Measurements from ENCODE around the gene C20orf173. TPM values are rescaled to one million over a fixed set of nuclear protein-coding genes. Genes with fewer than 3 reads are reported as not detected.

The C20orf173 gene
- total RNA-seq, 1 experiment from 2014 or later = not detected

DNA sequence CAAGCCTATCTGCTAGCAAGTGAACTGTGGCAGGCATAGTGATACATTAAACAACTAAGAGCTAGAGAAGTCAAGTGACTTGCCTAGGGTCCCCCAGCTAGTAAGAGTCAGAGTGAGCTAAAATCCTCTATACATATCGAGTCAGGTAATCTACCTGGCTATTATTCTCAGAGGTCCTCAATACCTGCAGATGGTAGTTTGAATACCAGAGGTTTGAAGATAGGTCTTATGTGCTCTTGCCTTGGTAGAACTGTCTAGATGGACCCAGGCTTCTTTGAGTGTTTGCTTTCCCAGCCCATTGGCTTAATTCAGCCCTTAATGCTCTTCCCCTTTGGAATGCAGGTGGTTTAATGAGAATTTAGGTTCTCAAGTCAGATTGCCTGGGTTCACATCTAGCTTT lies 13.5 kb upstream of the C20orf173 start (continued):
- TF ChIP-seq, protein P1, sequence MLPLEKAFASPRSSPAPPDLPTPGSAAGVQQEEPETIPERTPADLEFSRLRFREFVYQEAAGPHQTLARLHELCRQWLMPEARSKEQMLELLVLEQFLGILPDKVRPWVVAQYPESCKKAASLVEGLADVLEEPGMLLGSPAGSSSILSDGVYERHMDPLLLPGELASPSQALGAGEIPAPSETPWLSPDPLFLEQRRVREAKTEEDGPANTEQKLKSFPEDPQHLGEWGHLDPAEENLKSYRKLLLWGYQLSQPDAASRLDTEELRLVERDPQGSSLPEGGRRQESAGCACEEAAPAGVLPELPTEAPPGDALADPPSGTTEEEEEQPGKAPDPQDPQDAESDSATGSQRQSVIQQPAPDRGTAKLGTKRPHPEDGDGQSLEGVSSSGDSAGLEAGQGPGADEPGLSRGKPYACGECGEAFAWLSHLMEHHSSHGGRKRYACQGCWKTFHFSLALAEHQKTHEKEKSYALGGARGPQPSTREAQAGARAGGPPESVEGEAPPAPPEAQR (CRISPR knock-in tag; IDR thresholded peaks at IDR 0.05) = no peak
- TF ChIP-seq, protein P2, sequence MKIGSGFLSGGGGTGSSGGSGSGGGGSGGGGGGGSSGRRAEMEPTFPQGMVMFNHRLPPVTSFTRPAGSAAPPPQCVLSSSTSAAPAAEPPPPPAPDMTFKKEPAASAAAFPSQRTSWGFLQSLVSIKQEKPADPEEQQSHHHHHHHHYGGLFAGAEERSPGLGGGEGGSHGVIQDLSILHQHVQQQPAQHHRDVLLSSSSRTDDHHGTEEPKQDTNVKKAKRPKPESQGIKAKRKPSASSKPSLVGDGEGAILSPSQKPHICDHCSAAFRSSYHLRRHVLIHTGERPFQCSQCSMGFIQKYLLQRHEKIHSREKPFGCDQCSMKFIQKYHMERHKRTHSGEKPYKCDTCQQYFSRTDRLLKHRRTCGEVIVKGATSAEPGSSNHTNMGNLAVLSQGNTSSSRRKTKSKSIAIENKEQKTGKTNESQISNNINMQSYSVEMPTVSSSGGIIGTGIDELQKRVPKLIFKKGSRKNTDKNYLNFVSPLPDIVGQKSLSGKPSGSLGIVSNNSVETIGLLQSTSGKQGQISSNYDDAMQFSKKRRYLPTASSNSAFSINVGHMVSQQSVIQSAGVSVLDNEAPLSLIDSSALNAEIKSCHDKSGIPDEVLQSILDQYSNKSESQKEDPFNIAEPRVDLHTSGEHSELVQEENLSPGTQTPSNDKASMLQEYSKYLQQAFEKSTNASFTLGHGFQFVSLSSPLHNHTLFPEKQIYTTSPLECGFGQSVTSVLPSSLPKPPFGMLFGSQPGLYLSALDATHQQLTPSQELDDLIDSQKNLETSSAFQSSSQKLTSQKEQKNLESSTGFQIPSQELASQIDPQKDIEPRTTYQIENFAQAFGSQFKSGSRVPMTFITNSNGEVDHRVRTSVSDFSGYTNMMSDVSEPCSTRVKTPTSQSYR (CRISPR knock-in tag; IDR thresholded peaks at IDR 0.05) = no peak
- TF ChIP-seq ZNF263 (CRISPR knock-in tag; IDR thresholded peaks at IDR 0.05; ENCODE audit: low read depth) = no peak
- TF ChIP-seq OVOL2 (CRISPR knock-in tag; IDR thresholded peaks at IDR 0.05; ENCODE audit: borderline replicate concordance) = no peak
- TF ChIP-seq JAZF1 (CRISPR knock-in tag; IDR thresholded peaks at IDR 0.05) = no peak
- TF ChIP-seq NFYB (CRISPR knock-in tag; conservative IDR thresholded peaks at IDR 0.05; ENCODE audit: low read depth) = no peak
- TF ChIP-seq ZNF138 (CRISPR knock-in tag; conservative IDR thresholded peaks at IDR 0.05) = no peak
- TF ChIP-seq TP53 (CRISPR knock-in tag; IDR thresholded peaks at IDR 0.05) = no peak
- TF ChIP-seq ZNF219 (CRISPR knock-in tag; IDR thresholded peaks at IDR 0.05; ENCODE audit: borderline replicate concordance) = no peak
- TF ChIP-seq, protein P3, sequence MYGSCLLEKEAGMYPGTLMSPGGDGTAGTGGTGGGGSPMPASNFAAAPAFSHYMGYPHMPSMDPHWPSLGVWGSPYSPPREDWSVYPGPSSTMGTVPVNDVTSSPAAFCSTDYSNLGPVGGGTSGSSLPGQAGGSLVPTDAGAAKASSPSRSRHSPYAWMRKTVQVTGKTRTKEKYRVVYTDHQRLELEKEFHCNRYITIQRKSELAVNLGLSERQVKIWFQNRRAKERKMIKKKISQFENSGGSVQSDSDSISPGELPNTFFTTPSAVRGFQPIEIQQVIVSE (CRISPR knock-in tag; IDR thresholded peaks at IDR 0.05; ENCODE audit: borderline replicate concordance) = no peak
- no peak for TF ChIP-seq ZBTB21 (CRISPR knock-in tag; IDR thresholded peaks at IDR 0.05; ENCODE audit: borderline replicate concordance)

DNA sequence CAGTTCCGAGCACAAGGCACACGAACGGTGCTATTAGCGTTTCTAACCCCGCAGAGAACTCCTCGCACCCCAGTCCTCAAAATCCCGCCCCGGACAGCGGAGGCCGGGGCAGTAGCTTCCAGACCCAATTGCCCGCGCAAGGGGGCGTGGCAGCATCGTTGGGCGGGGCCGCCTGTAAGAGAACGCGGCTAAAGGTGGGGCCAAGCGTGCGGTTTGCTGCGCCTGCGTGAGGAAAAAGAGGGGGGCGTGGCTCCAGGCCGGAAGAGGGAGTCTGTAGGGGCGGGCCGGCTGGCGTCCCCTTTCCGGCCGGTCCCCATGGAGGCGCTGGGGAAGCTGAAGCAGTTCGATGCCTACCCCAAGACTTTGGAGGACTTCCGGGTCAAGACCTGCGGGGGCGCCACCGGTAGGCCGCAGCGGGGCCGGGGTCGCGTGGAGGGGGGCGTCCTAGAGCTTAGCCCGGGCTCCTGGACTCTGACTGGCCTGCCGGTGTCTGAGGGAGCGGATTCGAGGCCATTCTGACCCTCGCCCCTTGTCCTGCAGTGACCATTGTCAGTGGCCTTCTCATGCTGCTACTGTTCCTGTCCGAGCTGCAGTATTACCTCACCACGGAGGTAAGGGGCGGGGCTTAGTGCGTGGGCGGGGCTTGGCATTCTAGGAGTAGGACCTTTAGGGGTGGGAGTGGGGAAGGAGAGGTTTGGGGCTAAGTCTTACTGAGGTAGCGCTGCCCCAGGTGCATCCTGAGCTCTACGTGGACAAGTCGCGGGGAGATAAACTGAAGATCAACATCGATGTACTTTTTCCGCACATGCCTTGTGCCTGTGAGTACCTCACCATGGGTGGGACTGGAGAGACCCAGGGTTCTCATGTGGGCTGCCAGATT lies 12.6 kb upstream of the C20orf173 start, which contains the start of gene ERGIC3:
TSS of gene ERGIC3 (plus strand) at position 296 of the 880 bp plus-strand sequence. CDS start at position 316, 20 bp downstream.
- ATAC-seq (peak; percentile 85), DNase-seq (ENCODE audit: low spot score) (peak; percentile 100)
- Mint-ChIP-seq H3K9me3 (no peaks in the 10 kb centered on the region), H3K4me3 (peak within 1 kb of the TSS; percentile 83), H3K36me3 (peaks cover 10% of the 10 kb centered on the region), H3K27ac (peak within 1 kb of the TSS; percentile 88), H3K27me3 (ENCODE audit: low read depth) (no peaks in the 10 kb centered on the region; the same call in 1 of the 2 replicates), H3K4me1 (peaks cover 16% of the 10 kb centered on the region)
- CTCF ChIA-PET = interaction anchor here (0.6 to 4.3 kb wide), 16 partner anchors 25 to 475 kb away, joined by 3 to 41 read pairs (median 5); partner anchors contain the start of genes CEP250, RBM39, SCAND1 and SPAG4
- POLR2A ChIA-PET = interaction anchor here (0.8 to 1.9 kb wide), 8 partner anchors 17 to 412 kb away, joined by 3 to 15 read pairs (median 5); partner anchors contain the start of genes CEP250, CPNE1, NFS1 and RBM12
- TF ChIP-seq ZNF232 (CRISPR knock-in tag; IDR thresholded peaks at IDR 0.05) (0 out of 2 replicates have a peak, but pooled peaks have one; percentile 48), NFE2L1 (CRISPR knock-in tag; IDR thresholded peaks at IDR 0.05) (no peak), HMGA2 (CRISPR knock-in tag; IDR thresholded peaks at IDR 0.05) (no peak), IRF2 (CRISPR knock-in tag; IDR thresholded peaks at IDR 0.05; ENCODE audit: borderline replicate concordance, low read depth) (no peak), MYBL2 (CRISPR knock-in tag; IDR thresholded peaks at IDR 0.05) (no peak), TP53 (CRISPR knock-in tag; IDR thresholded peaks at IDR 0.05) (no peak), SMAD4 (CRISPR knock-in tag; IDR thresholded peaks at IDR 0.05) (no peak), ELF4 (CRISPR knock-in tag; IDR thresholded peaks at IDR 0.05; ENCODE audit: low read depth) (no peak), NR1H2 (CRISPR knock-in tag; IDR thresholded peaks at IDR 0.05) (no peak), CBFB (CRISPR knock-in tag; IDR thresholded peaks at IDR 0.05; ENCODE audit: low read depth) (no peak), CREB1 (CRISPR knock-in tag; IDR thresholded peaks at IDR 0.05) (no peak), RELA (CRISPR knock-in tag; IDR thresholded peaks at IDR 0.05; ENCODE audit: borderline replicate concordance) (no peak; the same call in 1 of the 2 replicates), NFATC4 (CRISPR knock-in tag; IDR thresholded peaks at IDR 0.05) (no peak), RORB (CRISPR knock-in tag; IDR thresholded peaks at IDR 0.05) (no peak)
- TF ChIP-seq, protein P4, sequence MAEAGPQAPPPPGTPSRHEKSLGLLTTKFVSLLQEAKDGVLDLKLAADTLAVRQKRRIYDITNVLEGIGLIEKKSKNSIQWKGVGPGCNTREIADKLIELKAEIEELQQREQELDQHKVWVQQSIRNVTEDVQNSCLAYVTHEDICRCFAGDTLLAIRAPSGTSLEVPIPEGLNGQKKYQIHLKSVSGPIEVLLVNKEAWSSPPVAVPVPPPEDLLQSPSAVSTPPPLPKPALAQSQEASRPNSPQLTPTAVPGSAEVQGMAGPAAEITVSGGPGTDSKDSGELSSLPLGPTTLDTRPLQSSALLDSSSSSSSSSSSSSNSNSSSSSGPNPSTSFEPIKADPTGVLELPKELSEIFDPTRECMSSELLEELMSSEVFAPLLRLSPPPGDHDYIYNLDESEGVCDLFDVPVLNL (CRISPR knock-in tag; IDR thresholded peaks at IDR 0.05; ENCODE audit: borderline replicate concordance, low read depth) = no peak
- TF ChIP-seq, protein P3 (CRISPR knock-in tag; IDR thresholded peaks at IDR 0.05; ENCODE audit: borderline replicate concordance) = no peak
- TF ChIP-seq, protein P5, sequence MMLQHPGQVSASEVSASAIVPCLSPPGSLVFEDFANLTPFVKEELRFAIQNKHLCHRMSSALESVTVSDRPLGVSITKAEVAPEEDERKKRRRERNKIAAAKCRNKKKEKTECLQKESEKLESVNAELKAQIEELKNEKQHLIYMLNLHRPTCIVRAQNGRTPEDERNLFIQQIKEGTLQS (CRISPR knock-in tag; conservative IDR thresholded peaks at IDR 0.05) = no peak
